Measurements from ENCODE around the gene MRPS9. TPM values are rescaled to one million over a fixed set of nuclear protein-coding genes. Genes with fewer than 3 reads are reported as not detected.

Gene MRPS9
- total and polyA plus RNA-seq, 9 donors, result 22.8 to 31.8 (median 29.1) TPM

- DNase-seq, result no peak
- Histone ChIP-seq H3K4me1 (ENCODE audit: control insufficient read depth, insufficient read depth, low read length) (no peaks in the 10 kb centered on the region), H3K36me3 (ENCODE audit: control insufficient read depth, insufficient read depth, low read length) (no peaks in the 10 kb centered on the region), H3K9me3 (replicated peaks; ENCODE audit: control insufficient read depth, low read depth, low read length) (no peaks in the 10 kb centered on the region), H3K27ac (ENCODE audit: low read length) (no peak overlapping the region), H3K27me3 (ENCODE audit: control insufficient read depth, insufficient read depth, low read length) (no peaks in the 10 kb centered on the region), H3K4me3 (ENCODE audit: low read length) (no peak overlapping the region)
- 17% methylated on average over 1 of the region's 4 CpGs for WGBS (ENCODE audit: insufficient coverage)
Measured at GRCh38 chr2:105113616-105114291, 75.9 kb downstream of the MRPS9 start.

GRCh38 chr2:105114551-105114950, 76.7 kb downstream of the MRPS9 start:
- no peaks in the 10 kb centered on the region for H3K4me1 ChIP-seq (ENCODE audit: control insufficient read depth, insufficient read depth, low read length)
- no peaks in the 10 kb centered on the region for H3K9me3 ChIP-seq (replicated peaks; ENCODE audit: control insufficient read depth, low read depth, low read length)
- DNase-seq, result peak; percentile 63
- no peak overlapping the region for H3K27ac ChIP-seq (ENCODE audit: low read length)
- no peaks in the 10 kb centered on the region for H3K27me3 ChIP-seq (ENCODE audit: control insufficient read depth, insufficient read depth, low read length)
- H3K36me3 ChIP-seq (ENCODE audit: control insufficient read depth, insufficient read depth, low read length), result no peaks in the 10 kb centered on the region
- WGBS (ENCODE audit: insufficient coverage), result 0% methylated on average over 1 of the region's 4 CpGs
- no peak overlapping the region for H3K4me3 ChIP-seq (ENCODE audit: low read length)

GRCh38 chr2:105116348-105116747, 78.5 kb downstream of the MRPS9 start:
- no peak overlapping the region for H3K4me3 ChIP-seq (ENCODE audit: low read length)
- no peaks in the 10 kb centered on the region for H3K9me3 ChIP-seq (replicated peaks; ENCODE audit: control insufficient read depth, low read depth, low read length)
- H3K27me3 ChIP-seq (ENCODE audit: control insufficient read depth, insufficient read depth, low read length), result no peaks in the 10 kb centered on the region
- WGBS (ENCODE audit: insufficient coverage), result 71% methylated on average over 2 of the region's 5 CpGs
- H3K4me1 ChIP-seq (ENCODE audit: control insufficient read depth, insufficient read depth, low read length), result no peaks in the 10 kb centered on the region
- no peaks in the 10 kb centered on the region for H3K36me3 ChIP-seq (ENCODE audit: control insufficient read depth, insufficient read depth, low read length)
- DNase-seq, result no peak
- no peak overlapping the region for H3K27ac ChIP-seq (ENCODE audit: low read length)

GRCh38 chr2:105117565-105117964, 79.7 kb downstream of the MRPS9 start:
- WGBS (ENCODE audit: insufficient coverage), result 10% methylated on average over 2 of the region's 6 CpGs
- H3K36me3 ChIP-seq (ENCODE audit: control insufficient read depth, insufficient read depth, low read length), result no peaks in the 10 kb centered on the region
- no peaks in the 10 kb centered on the region for H3K27me3 ChIP-seq (ENCODE audit: control insufficient read depth, insufficient read depth, low read length)
- H3K4me3 ChIP-seq (ENCODE audit: low read length), result no peak overlapping the region
- no peak overlapping the region for H3K27ac ChIP-seq (ENCODE audit: low read length)
- H3K9me3 ChIP-seq (replicated peaks; ENCODE audit: control insufficient read depth, low read depth, low read length), result no peaks in the 10 kb centered on the region
- peak; percentile 17 for DNase-seq
- no peaks in the 10 kb centered on the region for H3K4me1 ChIP-seq (ENCODE audit: control insufficient read depth, insufficient read depth, low read length)

GRCh38 chr2:105118960-105119359, 81.1 kb downstream of the MRPS9 start:
- no peak for DNase-seq
- Histone ChIP-seq H3K27ac (ENCODE audit: low read length) (no peak overlapping the region), H3K4me3 (ENCODE audit: low read length) (no peak overlapping the region), H3K27me3 (ENCODE audit: control insufficient read depth, insufficient read depth, low read length) (no peaks in the 10 kb centered on the region), H3K9me3 (replicated peaks; ENCODE audit: control insufficient read depth, low read depth, low read length) (no peaks in the 10 kb centered on the region), H3K36me3 (ENCODE audit: control insufficient read depth, insufficient read depth, low read length) (no peaks in the 10 kb centered on the region), H3K4me1 (ENCODE audit: control insufficient read depth, insufficient read depth, low read length) (no peaks in the 10 kb centered on the region)
- WGBS (ENCODE audit: insufficient coverage), result 25% methylated on average over 18 of the region's 23 CpGs

GRCh38 chr2:105121434-105121833, 83.6 kb downstream of the MRPS9 start:
- WGBS (ENCODE audit: insufficient coverage), result no CpG with 5 or more reads among the region's 8 CpGs
- Histone ChIP-seq H3K4me3 (ENCODE audit: low read length) (no peak overlapping the region), H3K27ac (ENCODE audit: low read length) (no peak overlapping the region), H3K27me3 (ENCODE audit: control insufficient read depth, insufficient read depth, low read length) (no peaks in the 10 kb centered on the region), H3K9me3 (replicated peaks; ENCODE audit: control insufficient read depth, low read depth, low read length) (no peaks in the 10 kb centered on the region), H3K4me1 (ENCODE audit: control insufficient read depth, insufficient read depth, low read length) (no peaks in the 10 kb centered on the region), H3K36me3 (ENCODE audit: control insufficient read depth, insufficient read depth, low read length) (no peaks in the 10 kb centered on the region)
- no peak for DNase-seq

- Histone ChIP-seq H3K27ac (ENCODE audit: low read length) (no peak overlapping the region), H3K9me3 (replicated peaks; ENCODE audit: control insufficient read depth, low read depth, low read length) (no peaks in the 10 kb centered on the region), H3K4me1 (ENCODE audit: control insufficient read depth, insufficient read depth, low read length) (no peaks in the 10 kb centered on the region), H3K4me3 (ENCODE audit: low read length) (no peak overlapping the region), H3K36me3 (ENCODE audit: control insufficient read depth, insufficient read depth, low read length) (no peaks in the 10 kb centered on the region), H3K27me3 (ENCODE audit: control insufficient read depth, insufficient read depth, low read length) (no peaks in the 10 kb centered on the region)
- no peak for DNase-seq
- no CpG with 5 or more reads among the region's 4 CpGs for WGBS (ENCODE audit: insufficient coverage)
Measured at GRCh38 chr2:105125428-105125827, 87.6 kb downstream of the MRPS9 start.

GRCh38 chr2:105125920-105126319, 88.1 kb downstream of the MRPS9 start:
- Histone ChIP-seq H3K4me3 (ENCODE audit: low read length) (no peak overlapping the region), H3K9me3 (replicated peaks; ENCODE audit: control insufficient read depth, low read depth, low read length) (no peaks in the 10 kb centered on the region), H3K4me1 (ENCODE audit: control insufficient read depth, insufficient read depth, low read length) (no peaks in the 10 kb centered on the region), H3K27me3 (ENCODE audit: control insufficient read depth, insufficient read depth, low read length) (no peaks in the 10 kb centered on the region), H3K27ac (ENCODE audit: low read length) (no peak overlapping the region), H3K36me3 (ENCODE audit: control insufficient read depth, insufficient read depth, low read length) (no peaks in the 10 kb centered on the region)
- WGBS (ENCODE audit: insufficient coverage), result 80% methylated on average over 1 of the region's 3 CpGs
- DNase-seq, result no peak

- no peak for DNase-seq
- no peaks in the 10 kb centered on the region for H3K9me3 ChIP-seq (replicated peaks; ENCODE audit: control insufficient read depth, low read depth, low read length)
- no peak overlapping the region for H3K27ac ChIP-seq (ENCODE audit: low read length)
- no peaks in the 10 kb centered on the region for H3K27me3 ChIP-seq (ENCODE audit: control insufficient read depth, insufficient read depth, low read length)
- H3K36me3 ChIP-seq (ENCODE audit: control insufficient read depth, insufficient read depth, low read length), result no peaks in the 10 kb centered on the region
- H3K4me1 ChIP-seq (ENCODE audit: control insufficient read depth, insufficient read depth, low read length), result no peaks in the 10 kb centered on the region
- 80% methylated on average over 1 of the region's 5 CpGs for WGBS (ENCODE audit: insufficient coverage)
- no peak overlapping the region for H3K4me3 ChIP-seq (ENCODE audit: low read length)
Measured at GRCh38 chr2:105126336-105126735, 88.5 kb downstream of the MRPS9 start.

GRCh38 chr2:105127289-105127915, 89.5 kb downstream of the MRPS9 start:
- no peaks in the 10 kb centered on the region for H3K36me3 ChIP-seq (ENCODE audit: control insufficient read depth, insufficient read depth, low read length)
- no peaks in the 10 kb centered on the region for H3K27me3 ChIP-seq (ENCODE audit: control insufficient read depth, insufficient read depth, low read length)
- no peak overlapping the region for H3K4me3 ChIP-seq (ENCODE audit: low read length)
- H3K27ac ChIP-seq (ENCODE audit: low read length), result no peak overlapping the region
- H3K9me3 ChIP-seq (replicated peaks; ENCODE audit: control insufficient read depth, low read depth, low read length), result no peaks in the 10 kb centered on the region
- H3K4me1 ChIP-seq (ENCODE audit: control insufficient read depth, insufficient read depth, low read length), result no peaks in the 10 kb centered on the region
- WGBS (ENCODE audit: insufficient coverage), result 89% methylated on average over 14 of the region's 15 CpGs
- DNase-seq, result no peak
